Activated CD8-positive, alpha-beta memory T cell treated with anti-CD3 and anti-CD28 coated beads, Interleukin-2, amount 50 U/mL, for 1 hour (primary cell): Measurements from ENCODE around the gene GNG7.
"Not testable (repeated sequence)": the region's sequence is repeated elsewhere in the genome, so short reads cannot be mapped to it uniquely, and the experiment has no call there.

Experiments used
- DNase-seq: peaks from one replicate; pipeline ENCODE4 v3.0.0-alpha.2; 2020; ENCODE audit errors: extremely low read depth

The GNG7 gene

DNA sequence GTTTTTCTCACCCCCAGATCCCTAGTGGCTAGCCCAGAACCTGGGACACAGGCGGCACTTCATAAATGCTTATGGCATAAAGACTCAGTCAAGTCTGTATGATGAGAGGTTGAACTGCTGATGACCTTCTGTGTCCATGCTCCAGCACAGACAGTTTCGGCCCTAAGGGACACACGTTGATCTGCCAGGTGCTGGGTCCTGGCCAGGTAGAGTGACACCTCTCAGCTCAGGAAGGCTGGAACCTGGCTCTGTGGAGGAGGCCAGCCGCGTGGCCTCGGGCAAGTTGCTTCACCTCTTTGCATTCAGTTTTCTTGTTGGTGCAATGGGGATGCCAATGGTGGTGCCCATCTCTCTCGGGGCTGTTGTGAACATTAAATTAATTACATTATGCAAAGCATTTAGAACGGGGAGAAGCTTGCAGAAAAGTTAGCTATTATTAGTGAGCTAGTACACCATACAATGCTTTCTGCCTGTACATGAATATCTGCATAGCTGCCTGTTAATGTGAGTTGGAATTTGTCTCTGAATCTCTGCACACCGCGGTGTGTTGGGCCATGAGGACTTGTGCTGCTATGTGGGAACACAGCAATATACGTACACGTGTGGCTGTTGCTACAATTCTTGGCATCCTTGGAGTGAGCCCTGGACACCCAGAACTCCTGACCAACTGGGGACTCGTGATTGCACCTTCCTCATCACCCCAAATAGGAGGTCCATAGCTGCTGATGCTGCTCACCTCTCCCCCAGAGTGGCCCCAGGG, 218.1 kb downstream of the GNG7 start:
- DNase-seq = no peak

DNA sequence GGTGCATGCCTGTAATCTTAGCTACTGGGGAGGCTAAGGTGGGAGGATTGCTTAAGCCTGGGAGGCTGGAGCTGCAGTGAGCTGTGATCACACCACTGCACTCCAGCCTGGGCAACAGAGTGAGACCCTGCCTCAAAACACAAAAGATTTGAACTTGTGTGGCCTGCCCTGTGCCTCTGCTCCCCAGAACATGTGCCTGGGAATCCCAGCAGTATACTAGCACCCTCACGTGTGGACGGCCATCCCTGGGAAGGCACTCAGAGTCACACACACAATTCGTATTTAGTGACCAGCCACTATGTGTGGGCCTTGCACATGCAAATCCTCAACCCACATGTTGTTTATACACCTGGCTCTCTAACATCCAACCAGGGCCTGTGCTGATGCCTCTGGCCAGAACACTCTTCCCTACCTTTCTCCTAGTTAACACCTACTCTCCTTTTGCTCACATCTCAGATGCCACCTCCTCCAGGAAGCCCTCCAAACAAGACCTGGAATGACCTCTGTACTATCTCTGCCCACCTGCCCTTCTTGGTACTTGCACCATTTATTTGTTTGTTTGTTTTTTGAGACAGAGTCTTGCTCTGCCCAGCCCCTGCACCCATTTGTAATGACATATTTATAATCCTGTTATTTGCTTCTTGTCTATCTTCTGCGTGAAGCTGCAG, 218.9 kb downstream of the GNG7 start:
- DNase-seq = no peak

DNA sequence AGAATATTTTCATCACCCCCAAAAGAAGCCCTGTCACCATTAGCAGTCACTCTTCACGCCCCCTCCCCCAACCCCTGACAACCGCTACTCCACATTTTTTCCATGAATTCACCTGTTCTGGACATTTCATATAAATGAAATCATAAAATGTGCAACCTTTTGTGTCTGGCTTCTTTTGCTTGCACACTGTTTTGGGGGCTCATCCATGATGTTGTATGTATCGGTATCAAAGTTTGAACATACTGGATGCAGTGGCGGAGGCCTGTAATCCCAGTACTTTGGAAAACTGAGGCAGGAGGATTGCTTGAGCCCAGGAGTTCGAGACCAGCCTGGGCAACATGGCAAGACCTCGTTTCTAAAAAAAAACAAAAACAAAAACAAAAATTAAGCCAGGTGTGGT, 219.4 kb downstream of the GNG7 start:
- DNase-seq = no peak

- no peak for DNase-seq
Observed at GRCh38 chr19:2482354-2483038, 220.0 kb downstream of the GNG7 start.

DNA sequence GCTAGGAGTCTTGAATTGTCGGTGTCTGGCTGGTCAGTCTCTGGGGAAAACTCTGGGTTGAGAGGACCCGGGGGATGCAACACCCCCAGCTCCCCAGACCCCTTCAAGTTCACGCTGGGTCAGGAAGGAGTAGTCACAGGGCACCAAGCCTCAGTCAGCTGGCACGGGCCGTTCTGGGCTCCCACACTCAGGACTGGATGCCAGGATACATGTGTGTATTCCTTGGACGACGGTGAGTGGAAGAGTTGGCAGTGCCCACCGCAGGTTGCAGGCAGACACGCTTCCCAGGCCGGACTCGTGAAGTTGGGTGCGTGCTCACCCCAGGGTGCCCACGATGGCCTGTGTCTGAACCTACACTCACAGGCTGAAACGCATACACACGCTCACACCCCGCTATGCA, 221.0 kb downstream of the GNG7 start:
- DNase-seq = no peak

- DNase-seq = no peak
Observed at GRCh38 chr19:2479556-2480194, 222.8 kb downstream of the GNG7 start.

- no peak for DNase-seq
Observed at GRCh38 chr19:2478756-2479555, 223.5 kb downstream of the GNG7 start.

DNA sequence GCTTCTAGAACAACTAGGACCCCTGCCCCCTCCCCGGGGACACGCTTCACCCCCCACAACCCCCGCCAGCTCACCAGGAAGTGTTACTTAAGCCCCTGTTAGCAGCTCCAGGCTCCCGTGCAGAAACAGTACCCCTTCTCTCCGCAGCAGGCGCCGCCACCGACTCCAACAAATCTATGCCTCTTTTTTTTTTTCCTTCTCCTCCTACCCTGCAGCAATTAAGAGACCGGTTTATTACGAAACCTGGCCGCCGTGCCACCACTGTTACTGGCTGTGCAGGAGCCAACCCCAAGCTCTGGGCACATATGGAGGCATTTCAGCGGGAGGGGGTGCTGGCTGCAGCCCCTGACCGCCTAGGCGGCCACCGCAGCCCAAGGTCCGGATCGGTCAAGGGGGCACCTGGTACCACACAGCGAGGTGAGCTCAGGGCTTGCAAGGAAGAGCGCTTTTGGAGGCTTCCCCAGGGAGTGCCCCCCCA, 224.2 kb downstream of the GNG7 start:
- no peak for DNase-seq

DNA sequence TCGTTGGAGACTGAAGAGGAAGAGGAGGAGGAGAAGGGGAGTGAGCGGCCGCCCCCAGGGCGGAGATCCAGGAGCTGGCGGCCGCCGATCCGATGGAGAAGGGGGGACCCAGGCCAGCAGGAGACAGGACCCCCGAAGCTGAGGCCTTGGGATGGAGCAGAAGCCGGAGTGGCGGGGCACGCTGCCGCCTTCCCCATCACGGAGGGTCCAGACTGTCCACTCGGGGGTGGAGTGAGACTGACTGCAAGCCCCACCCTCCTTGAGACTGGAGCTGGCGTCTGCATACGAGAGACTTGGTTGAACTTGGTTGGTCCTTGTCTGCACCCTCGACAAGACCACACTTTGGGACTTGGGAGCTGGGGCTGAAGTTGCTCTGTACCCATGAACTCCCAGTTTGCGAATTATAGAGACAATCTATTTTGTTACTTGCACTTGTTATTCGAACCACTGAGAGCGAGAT, 224.7 kb downstream of the GNG7 start:
- no peak for DNase-seq

GRCh38 chr19:2477141-2477710, 225.3 kb downstream of the GNG7 start:
- DNase-seq = no peak

GRCh38 chr19:2476451-2477140, 225.9 kb downstream of the GNG7 start:
- no peak for DNase-seq

GRCh38 chr19:2475702-2476450, 226.6 kb downstream of the GNG7 start, which contains the start of gene GADD45B:
TSS of gene GADD45B (plus strand) at chr19:2476127. CDS start at chr19:2476359, 232 bp downstream.
- DNase-seq = peak; percentile 99

GRCh38 chr19:2475018-2475701, 227.3 kb downstream of the GNG7 start:
- DNase-seq = no peak

- DNase-seq = no peak
Observed at GRCh38 chr19:2474232-2475017, 228.1 kb downstream of the GNG7 start.

DNA sequence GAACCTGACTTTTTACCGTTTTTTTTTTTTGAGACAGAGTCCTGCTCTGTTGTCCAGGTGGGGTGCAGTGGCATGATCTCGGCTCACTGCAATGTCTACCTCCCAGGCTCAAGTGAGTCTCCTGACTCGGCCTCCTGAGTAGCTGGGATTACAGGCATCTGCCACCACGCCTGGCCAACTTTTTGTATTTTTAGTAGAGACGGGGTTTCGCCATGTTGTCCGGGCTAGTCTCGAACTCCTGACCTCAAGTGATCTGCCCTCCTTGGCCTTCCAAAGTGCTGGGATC, 232.6 kb downstream of the GNG7 start:
- DNase-seq = not testable (repeated sequence)

DNA sequence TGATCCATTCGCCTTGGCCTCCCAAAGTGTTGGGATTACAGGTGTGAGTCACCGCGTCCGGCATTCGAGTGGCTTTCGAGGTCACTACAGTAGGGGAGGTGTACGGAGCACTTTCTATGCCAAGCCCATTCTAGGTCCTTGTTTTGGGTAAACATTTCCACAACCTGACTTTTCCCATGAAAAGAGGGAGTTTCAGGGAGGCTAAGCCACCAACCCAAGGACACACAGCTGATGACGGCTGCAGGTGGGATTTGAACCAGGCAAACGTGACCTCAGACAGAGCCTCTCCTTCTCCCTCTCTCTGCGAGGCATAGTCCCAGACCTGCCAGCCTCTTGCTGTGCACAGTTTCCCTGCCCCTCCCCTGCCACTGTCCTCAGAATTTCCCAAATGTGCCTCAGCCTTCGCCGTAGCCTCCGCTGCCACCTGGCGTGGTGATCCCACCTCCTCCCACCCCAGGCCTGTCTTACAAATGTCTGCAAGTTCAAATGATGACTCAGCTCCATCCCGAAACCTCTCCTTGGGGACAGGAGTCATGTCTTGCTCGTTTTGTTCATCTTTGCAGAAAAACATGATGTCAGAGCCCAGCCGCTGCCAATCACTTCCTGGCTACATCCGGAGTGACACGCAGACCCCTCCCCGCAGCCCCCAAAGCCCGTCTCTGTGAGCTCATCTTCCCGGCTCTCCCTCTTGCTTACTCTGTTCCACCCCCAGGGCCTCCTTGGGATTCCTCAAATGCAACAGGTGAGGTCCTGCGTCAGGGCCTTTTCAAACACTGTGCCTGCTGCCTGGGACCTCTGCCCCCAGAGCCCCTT, 233.2 kb downstream of the GNG7 start:
- DNase-seq = no peak

DNA sequence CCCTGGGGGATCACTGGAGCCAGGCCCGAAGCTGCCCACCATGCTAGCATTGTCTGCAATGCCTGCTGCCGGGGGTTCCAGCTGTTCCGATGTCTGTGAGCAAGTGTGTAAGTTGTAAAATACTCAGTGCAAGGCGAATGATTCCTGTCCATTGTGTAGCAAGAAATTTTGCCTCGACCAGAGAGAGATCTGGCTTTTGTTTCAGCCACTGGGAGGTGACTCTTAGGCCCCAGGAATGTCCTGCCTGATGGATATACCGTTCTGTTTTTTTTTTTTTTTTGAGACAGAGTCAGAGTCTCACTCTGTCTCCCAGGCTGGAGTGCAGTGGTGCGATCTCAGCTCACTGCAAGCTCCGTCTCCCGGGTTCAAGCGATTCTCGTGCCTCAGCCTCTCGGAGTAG, 233.9 kb downstream of the GNG7 start:
- no peak for DNase-seq
